Right lung (tissue), 5 donors: ENCODE results near the gene SNRNP25. TPM values are rescaled to one million over a fixed set of nuclear protein-coding genes. Genes with fewer than 3 reads are reported as not detected.
A peak's percentile ranks its signal among the peaks of the same experiment; 100 is the strongest.

Experiments used
- DNase-seq, 2 donors: peaks; one replicate each; pipeline ENCODE4 v3.0.0-alpha.2; 2013
- polyA plus RNA-seq, 5 donors: library from polyadenylated mRNA; unstranded; fragments of 120-200 nt; gene quantifications; one replicate each; pipeline versions ENCODE4 v1.2.1 to v1.2.3, GENCODE V29; 2013; ENCODE audit warnings: inconsistent platforms in 1 of 5, low replicate concordance in 1 of 5; ENCODE audit not compliant: insufficient read length in 5 of 5, insufficient read depth in 1 of 5

The SNRNP25 gene
- polyA plus RNA-seq, 5 donors = 35.8 to 57.7 (median 37.3) TPM

DNA sequence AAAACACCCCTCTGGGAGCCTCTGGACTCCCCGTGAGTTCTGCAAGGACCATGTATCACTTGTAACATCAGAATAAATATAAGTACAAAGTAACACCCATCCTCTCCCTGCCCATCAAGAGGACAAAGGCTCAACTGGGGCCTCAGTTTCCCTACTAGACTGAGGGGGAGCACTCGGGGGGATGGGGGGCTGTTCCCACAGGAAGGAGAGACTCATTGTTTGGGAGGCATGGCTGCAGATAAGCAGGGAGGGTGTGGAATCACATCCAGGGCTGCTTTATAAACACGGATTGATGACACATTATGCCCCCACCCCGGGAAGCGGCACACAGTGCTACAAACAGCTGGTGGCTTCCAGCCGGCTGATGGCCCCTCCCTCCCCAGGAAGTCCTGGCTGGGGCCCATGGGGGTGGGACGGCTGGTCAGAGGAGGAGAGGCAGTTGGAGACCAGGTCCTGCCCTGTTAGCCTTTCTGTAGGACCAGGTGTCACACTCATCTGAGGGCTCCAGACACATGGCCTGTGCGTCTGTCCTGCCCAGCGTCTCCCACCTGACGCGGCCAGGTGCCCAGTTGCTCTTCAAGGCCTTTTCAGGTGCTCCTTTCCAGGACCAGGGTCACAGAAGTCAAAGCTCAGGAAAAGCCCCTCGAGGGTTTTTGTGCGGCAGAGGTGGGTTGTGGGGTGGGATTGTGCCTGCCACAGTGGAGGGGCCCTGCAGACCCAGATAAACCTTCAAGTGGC, 23.1 kb downstream of the SNRNP25 start:
- peak; percentile 70 to 73 for DNase-seq

DNA sequence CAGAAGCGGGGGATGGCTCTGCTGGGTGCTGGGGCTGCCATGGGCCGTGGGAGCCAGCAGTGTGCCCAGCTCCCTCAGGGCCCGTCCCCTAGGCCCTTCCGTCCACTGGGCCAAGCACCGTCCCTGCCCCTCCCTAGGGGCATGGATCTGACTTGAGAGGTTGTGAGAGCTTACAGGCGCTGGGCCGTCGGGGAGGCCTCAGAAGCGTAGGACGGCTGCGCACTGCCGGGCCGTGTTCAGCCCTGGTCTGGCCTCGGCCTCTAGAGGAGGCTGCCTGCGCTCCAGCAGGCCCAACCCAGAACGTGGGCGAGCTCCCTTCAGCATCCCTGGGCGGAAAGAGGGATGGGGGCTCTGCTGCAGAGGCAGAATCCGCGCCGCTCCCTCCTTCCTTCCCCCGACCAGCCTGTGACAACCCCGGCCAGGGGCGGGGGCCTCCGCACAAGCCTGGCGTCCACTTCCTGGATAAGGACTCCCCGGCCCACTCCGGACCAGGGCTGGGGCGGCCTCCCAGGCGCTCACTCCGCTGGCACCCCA, 23.7 kb downstream of the SNRNP25 start:
- DNase-seq = peak in 1 of 2 donors; percentile 47

DNA sequence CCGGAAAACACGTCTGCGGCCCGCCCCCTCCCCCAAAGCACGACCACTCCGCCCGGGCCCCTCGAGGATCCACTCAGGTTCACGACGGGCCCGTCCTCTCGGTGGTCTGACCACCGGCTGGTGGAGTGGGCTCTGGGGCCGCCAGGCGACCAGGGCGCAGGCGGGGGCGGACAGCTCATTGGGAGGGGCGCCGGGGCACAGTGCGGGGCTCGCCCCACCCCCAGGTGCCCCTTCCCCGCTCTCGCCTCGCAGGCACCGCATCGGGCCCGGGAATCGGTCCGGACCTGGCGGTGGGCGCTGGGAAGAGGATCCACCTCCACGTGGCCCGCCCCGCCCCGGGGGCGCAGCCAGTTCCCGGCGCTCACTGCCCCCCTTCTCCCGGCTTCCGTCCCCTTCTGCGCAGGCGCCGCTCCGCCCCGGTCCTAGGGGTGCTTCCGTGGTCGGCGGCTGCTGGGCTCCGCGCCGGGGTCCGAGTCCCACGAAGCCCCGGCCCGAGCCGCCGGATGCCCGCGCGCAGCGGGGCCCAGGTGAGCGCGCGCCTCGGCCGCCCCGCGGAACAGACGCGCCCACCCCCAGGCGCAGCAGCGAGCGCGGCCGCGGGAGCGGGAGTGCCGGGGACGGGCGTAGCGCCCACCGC, 24.3 kb downstream of the SNRNP25 start, which contains the start of gene MPG:
Gene MPG, plus strand, starts transcription at position 419 of the 637 bp plus-strand sequence. Its CDS starts 85 bp downstream, at position 504.
- DNase-seq = peak; percentile 78 to 82

DNA sequence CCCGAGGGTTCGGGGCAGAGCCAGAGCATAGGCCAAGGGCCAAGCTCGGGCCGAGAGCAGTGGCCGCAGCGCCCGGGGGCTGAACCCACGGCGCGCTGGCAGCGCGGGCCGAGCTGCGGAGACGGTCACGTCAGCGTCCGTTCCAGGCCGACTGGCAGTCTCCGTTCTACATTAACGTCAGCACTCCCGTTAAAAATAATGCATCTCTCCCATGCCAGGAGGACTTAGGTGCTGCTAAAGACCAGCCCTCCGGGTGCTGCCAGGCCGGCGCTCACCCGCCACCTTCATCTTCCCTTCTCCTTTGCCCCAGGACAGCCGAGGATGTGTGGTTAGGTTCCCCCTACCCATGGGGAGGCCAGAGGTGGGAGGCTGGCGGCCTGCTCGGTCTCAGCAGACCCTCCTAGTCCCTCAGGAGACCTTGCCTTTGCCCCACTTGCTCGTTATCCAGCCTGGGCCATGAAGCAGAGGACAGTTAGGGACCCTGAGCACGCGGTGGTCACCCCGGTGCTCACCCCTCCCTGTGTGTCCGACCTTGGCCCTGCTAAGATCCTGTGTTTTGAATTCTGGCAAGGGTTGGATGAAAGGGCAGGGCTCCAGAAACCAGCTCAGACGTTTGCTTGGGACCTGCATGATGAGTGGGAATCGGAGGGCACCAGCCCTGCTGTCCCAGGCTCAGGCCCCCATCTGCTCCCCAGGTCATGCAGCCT, 25.0 kb downstream of the SNRNP25 start:
- DNase-seq = no peak

DNA sequence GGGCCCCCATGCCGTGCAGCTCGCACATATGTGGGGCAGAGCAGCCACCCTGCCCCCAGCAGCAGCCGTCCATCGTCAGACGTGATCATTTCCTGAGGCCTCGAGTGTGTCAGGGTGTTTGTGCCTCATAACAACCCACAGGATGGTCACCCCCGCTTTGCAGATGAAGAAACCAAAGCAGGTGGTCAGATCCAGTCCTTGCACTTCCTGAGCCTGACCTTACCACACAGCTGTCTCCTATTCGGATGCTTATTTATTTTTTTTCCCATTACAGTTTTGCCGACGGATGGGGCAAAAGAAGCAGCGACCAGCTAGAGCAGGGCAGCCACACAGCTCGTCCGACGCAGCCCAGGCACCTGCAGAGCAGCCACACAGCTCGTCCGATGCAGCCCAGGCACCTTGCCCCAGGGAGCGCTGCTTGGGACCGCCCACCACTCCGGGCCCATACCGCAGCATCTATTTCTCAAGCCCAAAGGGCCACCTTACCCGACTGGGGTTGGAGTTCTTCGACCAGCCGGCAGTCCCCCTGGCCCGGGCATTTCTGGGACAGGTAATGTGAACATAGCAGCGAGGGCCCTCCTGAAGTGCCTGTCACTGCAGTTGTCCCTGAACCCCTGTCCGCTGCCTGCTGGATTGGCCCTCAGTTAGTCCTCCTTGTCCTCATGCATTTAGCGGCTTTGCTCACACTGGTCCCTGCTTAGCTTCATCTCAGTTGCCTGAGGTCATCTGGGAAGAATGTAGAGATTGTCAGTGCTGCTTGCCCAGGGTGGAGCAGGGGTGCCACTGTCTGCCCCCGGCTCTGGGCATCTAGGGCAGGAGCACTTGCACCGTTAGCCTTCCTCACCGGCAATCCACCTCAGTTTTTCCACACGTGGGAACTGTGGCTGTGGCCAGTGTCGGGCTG, 25.8 kb downstream of the SNRNP25 start:
- DNase-seq = no peak

DNA sequence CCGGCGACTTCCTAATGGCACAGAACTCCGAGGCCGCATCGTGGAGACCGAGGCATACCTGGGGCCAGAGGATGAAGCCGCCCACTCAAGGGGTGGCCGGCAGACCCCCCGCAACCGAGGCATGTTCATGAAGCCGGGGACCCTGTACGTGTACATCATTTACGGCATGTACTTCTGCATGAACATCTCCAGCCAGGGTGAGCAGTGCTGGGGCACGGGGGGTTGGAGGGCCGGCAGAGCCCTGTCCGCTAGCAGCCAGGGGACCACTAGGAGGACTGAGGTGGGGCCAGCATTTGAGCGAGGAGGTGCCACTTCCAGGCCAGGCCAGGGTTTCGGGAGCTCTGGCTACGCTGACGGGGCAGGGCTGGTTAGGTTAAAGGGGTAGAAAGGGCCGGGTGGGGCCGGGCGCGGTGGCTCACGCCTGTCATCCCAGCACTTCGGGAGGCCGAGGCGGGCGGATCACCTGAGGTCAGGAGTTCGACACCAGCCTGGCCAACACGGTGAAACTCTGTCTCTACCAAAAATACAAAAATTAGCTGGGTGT, 29.5 kb downstream of the SNRNP25 start:
- DNase-seq = no peak

DNA sequence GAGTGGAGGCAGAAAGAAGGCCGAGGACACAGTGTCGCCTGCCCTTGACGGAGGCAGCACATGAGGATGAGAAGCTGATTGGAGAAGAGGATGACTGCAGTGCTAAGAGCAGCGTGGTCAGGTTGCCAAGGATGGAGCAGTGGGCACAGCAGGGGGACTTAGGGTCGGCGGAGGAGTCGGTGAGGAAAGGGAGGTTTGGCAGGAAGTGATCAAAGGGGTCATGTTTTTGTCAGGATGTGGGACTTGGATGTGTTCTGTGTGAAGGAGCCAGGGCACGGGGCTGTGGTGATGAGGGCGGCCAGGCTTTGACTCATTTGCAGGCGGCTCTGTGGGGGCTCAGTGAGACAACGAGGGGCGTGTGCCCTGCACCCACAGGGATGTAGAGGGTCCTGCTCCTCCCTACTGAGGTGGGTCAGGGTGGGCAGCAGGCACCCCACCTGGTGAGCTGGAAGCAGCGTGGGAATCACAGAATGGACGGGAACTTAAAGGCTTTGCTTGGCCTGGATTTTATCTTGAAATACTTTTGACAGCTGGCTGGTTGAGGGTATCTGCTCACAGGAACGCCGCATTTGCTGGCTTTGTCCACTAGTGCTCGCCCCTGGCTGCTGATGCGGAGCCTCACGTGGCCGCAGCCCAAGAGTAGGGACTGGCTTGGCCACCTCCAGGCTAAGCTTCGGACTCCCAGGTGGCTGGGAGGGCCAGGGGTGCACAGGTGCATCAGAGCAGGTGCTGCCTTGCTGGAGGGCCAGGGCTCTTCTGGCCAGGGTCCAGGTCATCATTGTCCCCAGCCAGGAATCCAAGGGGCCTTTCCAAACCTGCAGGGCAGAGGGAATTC, 30.4 kb downstream of the SNRNP25 start:
- DNase-seq = no peak

DNA sequence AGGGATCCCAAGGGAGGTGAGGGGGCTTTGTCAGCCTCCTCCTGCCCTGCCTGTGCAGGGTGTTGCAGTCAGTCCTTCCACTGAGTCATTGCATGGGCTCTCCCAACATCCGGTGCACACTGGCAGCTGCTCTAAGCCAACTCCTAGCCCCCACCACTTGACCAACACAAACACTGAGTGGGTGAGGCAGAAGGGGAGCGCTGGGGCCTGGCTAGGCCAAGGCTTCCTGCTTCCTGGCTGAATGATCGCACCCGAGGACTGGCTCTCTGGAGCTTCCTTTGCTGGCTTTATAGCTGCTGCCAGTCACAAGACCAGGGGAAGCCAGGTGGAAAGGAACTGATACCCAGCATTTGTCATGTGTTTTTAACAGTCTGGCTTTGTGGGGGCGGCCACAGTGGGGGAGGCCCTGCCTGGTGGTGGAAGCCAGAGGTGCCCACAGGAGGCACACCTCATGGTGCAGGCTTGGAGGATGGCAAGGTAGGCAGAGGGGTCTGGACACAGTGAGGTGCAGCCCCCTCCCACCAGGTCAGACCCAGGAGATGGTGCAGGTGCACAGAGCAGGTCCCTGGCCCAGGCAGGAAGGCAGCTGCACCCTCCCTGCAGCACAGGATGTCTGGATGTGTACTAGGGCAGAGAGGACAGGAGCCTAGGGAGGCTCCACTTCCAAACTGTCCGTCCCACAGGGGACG, 31.2 kb downstream of the SNRNP25 start:
- no peak for DNase-seq

DNA sequence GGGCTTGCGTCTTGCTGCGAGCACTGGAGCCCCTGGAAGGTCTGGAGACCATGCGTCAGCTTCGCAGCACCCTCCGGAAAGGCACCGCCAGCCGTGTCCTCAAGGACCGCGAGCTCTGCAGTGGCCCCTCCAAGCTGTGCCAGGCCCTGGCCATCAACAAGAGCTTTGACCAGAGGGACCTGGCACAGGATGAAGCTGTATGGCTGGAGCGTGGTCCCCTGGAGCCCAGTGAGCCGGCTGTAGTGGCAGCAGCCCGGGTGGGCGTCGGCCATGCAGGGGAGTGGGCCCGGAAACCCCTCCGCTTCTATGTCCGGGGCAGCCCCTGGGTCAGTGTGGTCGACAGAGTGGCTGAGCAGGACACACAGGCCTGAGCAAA, 31.8 kb downstream of the SNRNP25 start:
- no peak for DNase-seq

DNA sequence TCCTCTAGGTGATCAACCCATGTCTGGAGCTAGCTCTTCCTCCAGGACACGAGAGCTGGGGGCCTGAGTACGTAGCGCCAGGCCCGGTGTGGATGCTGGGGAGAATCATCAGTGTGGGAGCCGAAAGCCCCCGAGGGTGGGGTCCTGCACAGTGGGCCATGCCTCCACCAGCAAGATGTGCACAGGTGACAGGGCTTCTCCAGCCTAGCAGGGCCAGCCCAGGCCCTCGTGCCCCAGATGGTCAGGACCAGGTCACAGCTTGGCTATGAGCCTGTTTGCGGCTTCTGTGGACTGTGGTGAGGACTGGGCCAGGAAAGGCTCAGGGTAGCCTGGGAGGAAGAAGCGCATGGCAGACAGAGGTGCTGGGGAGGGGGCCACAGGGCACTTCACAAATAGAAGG, 32.2 kb downstream of the SNRNP25 start:
- DNase-seq = no peak

DNA sequence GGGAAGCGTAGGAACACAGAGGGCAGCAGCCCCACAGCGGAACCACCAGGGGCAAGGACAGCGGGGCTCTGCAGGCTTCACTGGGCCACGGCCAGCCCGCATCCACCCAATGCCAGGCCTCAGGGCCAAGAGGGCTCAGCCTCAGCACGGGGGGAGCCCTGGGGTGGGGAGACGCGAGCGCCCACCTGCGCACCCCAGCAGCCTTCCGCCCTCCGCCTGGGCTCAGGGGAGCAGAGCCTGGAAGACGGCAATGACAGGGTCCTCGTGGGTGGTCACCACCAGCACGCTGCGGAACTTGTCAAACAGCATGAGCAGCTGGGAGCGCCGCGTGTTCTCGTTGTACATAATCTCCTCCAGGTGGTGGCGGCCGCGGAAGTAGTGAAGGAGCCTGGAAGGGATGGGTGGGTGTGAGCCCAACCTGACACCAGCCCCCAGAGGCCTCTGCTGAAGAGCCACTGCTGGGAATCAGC, 32.9 kb downstream of the SNRNP25 start:
- DNase-seq = no peak

DNA sequence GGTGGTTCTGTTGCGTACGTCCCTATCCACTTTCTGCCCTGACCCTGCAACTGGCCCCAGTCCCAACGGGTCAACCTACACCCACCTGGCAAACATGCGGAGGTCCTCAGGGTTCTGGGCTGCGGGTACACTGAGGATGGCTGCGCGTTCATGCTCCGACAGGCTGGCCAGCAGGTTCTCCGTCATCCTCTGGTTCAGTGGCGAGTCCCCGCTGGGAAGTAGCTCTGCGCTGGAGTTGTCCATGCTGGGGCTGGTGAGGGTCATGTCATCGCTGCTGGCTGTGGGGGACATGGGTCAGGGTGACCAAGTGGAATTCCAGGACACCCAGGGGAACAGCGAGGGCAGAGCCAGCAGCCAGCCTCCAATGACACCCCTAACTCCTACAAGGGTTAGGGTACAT, 35.0 kb downstream of the SNRNP25 start:
- no peak for DNase-seq

DNA sequence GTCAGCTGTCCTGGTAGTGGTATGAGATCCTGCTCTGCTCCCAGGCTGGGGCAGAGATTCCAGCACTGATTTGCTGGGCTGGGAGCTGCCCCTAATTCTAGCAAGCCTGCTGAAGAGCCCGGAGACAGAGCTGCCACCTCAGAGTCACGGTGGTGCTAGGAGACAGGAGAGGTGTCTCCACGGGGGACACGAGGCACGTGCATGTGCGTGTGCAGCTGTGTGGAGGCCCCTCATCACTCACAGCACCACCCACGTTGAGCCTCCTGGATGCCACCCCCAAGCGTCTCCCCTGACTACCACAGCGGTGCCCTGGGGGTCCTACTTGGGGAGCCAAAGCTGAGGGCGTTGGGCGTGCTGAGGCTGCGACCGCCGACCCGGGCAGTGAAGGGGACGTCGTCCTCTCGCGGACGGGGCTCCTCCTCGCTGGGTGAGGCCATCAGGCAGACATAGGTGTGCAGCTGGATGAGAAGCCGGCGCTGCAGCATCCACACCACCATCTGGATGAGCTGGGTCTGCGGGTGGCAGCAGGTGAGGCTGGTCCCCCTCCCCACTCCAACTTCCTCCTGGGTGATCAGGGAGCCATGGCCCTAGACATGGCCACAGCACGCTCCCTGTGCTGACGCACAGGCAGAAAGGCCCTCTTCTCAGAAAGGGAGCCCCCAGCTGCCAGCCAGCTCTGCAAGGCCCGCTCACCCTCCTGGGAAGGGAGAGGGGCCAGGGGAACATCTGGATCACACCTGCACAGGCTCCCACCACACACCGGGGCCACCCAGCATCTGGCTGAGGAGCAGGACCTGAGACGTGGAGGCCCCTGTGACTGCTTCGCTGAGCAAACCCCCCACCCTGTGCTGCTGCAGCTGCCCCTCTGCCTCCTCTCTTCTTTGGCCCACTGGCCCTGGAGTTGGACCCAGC, 36.0 kb downstream of the SNRNP25 start:
- no peak for DNase-seq

DNA sequence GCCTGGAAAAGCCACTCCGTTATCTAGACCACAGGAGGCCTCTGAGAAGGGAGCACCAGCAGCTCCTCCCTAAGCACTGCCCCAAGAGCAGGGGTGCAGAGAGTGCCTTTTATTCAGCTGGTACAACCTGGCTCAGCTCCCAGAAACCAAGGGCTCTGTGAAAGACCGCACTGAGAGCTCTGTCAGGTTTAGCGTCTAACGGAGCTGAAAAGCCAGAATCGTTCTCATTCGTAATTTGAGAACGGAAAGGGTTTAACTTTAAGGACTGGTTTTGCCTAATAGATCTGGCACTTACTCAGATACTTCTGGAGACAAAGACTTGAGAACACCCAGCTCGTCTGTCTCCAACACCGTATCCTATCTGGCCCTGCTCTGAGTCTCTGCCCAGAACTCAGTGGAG, 37.9 kb downstream of the SNRNP25 start:
- DNase-seq = no peak

DNA sequence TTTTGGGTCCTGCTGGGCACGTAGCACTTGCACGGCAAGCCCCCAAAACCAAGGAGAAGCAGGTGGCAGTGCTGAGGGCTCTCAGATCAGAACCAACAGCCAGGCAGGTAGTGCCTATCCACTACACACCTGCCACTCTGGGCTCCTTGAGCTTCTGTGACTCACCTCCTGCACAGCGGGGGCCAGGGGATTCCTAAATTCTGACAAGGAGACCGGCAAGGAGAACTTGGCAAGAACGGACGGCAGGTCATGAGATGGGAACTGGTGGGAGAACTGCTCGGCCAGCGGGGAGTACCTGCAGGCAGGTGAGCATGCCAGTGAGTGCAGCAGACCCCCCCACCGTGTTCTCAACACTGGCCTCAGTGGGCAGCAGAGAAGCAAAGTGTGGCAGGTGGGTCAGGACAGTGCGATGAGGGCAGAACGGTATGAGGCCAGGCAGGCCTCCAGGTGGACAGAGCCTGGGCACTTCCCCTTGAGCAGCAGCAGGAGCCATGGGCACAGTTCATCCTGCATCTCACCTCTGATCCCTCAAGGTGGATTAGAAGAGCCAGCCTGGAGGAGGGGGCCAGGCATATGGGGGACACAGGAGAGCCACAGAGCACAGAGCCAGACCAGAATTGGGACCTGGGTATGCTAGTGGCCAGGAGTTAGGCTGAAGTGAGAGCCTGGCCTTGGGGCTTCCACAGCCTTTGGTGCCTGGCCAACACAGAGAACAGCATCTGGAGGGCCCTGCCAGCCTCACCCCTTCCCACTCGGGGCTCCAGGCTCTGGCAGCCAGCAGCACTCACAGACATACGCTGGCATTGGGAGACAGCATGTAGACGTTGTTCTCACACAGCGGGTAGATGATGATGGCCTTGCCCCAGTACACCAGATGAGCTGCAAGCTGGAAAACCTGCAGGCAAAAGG, 39.1 kb downstream of the SNRNP25 start:
- DNase-seq = no peak

DNA sequence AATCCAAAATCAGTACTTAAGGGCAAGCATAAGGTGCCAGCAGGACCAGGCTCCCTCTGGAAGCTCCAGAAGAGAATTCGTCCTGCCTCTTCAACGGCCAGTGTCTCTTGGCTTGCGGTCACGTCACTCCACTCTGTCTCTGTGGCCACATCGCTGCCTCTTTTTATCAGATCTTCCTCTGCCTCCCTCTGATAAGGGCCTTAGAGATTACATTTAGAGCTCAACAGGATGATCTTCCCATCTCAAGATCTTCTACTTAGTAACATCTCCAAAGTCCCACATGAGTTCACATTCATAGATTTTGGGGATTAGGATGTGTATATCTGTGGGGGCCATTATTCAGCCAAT, 41.3 kb downstream of the SNRNP25 start:
- DNase-seq = no peak

DNA sequence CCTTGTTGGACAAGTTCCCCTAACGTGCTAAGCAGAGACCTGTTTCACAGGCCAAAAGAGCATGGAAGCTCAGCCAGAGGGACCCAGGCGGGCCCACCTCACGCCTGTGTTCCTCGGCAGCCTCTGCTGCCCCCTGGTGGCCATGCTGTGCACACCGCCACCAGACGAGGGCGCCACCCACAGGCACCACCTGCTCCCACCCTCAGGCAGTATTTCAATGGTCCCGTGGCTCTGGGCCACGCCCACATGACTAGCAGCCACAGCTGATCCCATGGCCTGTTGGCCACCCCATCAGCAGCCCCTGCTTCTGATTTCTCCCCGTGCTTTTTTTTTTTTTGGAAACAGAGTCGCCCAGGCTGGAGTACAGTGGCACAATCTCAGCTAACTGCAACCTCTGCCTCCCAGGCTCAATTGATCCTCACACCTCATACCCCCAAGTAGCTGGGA, 43.3 kb downstream of the SNRNP25 start:
- peak; percentile 62 to 72 for DNase-seq
